Osteoblast (primary cell): ENCODE data around the gene PTPRD. TPM values are rescaled to one million over a fixed set of nuclear protein-coding genes. Genes with fewer than 3 reads are reported as not detected.

Source experiments
- DNase-seq: peaks from one replicate; pipeline ENCODE4 v3.0.0; 2011; ENCODE audit warnings: low spot score, mixed read lengths; ENCODE audit not compliant: insufficient read length; ENCODE audit errors: missing footprints
- H2AFZ ChIP-seq: 2 replicates; pipeline ENCODE4 v1.6.0; 2011; ENCODE audit warnings: mild to moderate bottlenecking, low read length
- H3K27ac ChIP-seq: 2 replicates; pipeline ENCODE4 v1.5.1; 2011; ENCODE audit warnings: mild to moderate bottlenecking, low read depth, low read length, moderate library complexity
- H3K27me3 ChIP-seq: 2 replicates; pipeline ENCODE4 v1.6.0; 2012; ENCODE audit warnings: mild to moderate bottlenecking, control low read depth, inconsistent platforms, low read length, moderate library complexity; ENCODE audit not compliant: insufficient read depth
- H3K36me3 ChIP-seq: 2 replicates; pipeline ENCODE4 v1.5.1; 2011; ENCODE audit warnings: mild to moderate bottlenecking, low read length, control low read depth, moderate library complexity; ENCODE audit not compliant: insufficient read depth
- H3K4me1 ChIP-seq: 2 replicates; pipeline ENCODE4 v1.5.1; 2011; ENCODE audit warnings: mild to moderate bottlenecking, low read length, control low read depth, moderate library complexity; ENCODE audit not compliant: insufficient read depth
- H3K4me2 ChIP-seq: 2 replicates; pipeline ENCODE4 v1.6.0; 2011; ENCODE audit warnings: mild to moderate bottlenecking, low read length; ENCODE audit not compliant: insufficient read depth
- H3K4me3 ChIP-seq: fragments of 200-600 bp; sonication (generic); 3 replicates; pipeline ENCODE4 v1.5.1; 2012; ENCODE audit warnings: mild to moderate bottlenecking, low read length, inconsistent platforms; ENCODE audit not compliant: insufficient read depth
- H3K79me2 ChIP-seq: 2 replicates; pipeline ENCODE4 v1.6.0; 2012; ENCODE audit warnings: mild to moderate bottlenecking, low read length, control low read depth, inconsistent platforms; ENCODE audit not compliant: insufficient read depth
- H3K9me3 ChIP-seq: 2 replicates; pipeline ENCODE4 v1.5.1; 2011; ENCODE audit warnings: low read depth, low read length, control low read depth
- H4K20me1 ChIP-seq: 2 replicates; pipeline ENCODE4 v1.6.0; 2012; ENCODE audit warnings: mild to moderate bottlenecking, low read length, control low read depth; ENCODE audit not compliant: insufficient read depth
- total RNA-seq: library from RNA; depleted of rRNA; stranded (reverse); fragments of >200 nt; gene quantifications from 2 replicates; pipeline ENCODE4 v1.2.3, GENCODE V29; 2012
- TF ChIP-seq, protein P1 (sequence below): IDR thresholded peaks from 2 replicates; pipeline ENCODE4 v1.5.1; 2011; ENCODE audit warnings: mild to moderate bottlenecking, low read depth, low read length, moderate library complexity; ENCODE audit errors: extremely low read depth

The PTPRD gene
- total RNA-seq, 1 donor, result 23.9 TPM

DNA sequence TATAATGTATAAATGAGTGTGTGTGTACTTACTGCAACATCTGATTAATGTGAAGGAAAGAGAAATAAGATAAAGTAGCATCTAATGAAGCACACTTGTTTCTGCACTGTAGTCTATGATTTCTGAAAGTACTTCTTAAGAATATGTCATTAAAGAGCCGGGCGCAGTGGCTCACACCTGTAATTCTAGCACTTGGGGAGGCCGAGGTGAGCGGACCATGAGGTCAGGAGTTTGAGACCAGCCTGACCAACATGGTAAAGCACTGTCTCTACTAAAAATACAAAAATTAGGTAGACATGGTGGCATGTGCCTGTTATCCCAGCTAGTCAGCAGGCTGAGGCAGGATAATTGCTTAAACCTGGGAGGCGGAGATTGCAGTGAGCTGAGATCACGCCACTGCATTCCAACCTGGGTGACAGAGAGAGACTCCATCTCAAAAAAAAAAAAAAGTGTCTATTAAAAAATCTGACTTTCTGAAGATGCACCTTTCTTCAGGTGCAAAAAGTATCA, 556.9 kb downstream of the PTPRD start:
- Histone ChIP-seq H3K79me2 (no peaks in the 10 kb centered on the region), H3K9me3 (no peaks in the 10 kb centered on the region), H4K20me1 (no peaks in the 10 kb centered on the region), H3K4me2 (no peak overlapping the region), H3K4me1 (no peaks in the 10 kb centered on the region), H3K27ac (no peak overlapping the region), H3K36me3 (no peaks in the 10 kb centered on the region), H2AFZ (no peak overlapping the region), H3K4me3 (no peak overlapping the region), H3K27me3 (no peaks in the 10 kb centered on the region)
- no peak for DNase-seq
- TF ChIP-seq, protein P1, sequence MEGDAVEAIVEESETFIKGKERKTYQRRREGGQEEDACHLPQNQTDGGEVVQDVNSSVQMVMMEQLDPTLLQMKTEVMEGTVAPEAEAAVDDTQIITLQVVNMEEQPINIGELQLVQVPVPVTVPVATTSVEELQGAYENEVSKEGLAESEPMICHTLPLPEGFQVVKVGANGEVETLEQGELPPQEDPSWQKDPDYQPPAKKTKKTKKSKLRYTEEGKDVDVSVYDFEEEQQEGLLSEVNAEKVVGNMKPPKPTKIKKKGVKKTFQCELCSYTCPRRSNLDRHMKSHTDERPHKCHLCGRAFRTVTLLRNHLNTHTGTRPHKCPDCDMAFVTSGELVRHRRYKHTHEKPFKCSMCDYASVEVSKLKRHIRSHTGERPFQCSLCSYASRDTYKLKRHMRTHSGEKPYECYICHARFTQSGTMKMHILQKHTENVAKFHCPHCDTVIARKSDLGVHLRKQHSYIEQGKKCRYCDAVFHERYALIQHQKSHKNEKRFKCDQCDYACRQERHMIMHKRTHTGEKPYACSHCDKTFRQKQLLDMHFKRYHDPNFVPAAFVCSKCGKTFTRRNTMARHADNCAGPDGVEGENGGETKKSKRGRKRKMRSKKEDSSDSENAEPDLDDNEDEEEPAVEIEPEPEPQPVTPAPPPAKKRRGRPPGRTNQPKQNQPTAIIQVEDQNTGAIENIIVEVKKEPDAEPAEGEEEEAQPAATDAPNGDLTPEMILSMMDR, result no peak

DNA sequence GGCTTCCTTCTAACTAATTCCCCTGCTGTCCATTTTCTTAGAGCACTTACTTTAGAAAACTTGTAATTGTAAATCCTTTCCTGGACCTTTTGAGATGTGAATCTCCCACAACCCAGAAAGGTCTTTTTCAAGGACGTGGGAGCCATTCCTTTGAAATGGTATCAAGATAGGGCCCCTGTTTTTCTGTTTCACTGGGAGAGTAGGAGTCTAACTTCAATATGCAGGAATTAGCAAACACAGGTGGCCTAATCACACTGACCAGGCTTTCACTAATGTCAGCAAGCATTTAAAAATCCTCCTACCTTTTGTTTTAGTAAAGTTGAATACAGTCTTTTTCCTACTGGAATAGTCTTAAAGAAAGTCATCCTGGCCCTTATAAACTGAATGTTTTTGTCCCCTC, 558.3 kb downstream of the PTPRD start:
- TF ChIP-seq, protein P1, result no peak
- H3K36me3 ChIP-seq, result no peaks in the 10 kb centered on the region
- no peaks in the 10 kb centered on the region for H4K20me1 ChIP-seq
- H3K9me3 ChIP-seq, result no peaks in the 10 kb centered on the region
- no peaks in the 10 kb centered on the region for H3K79me2 ChIP-seq
- no peaks in the 10 kb centered on the region for H3K4me1 ChIP-seq
- H3K27ac ChIP-seq, result no peak overlapping the region
- H2AFZ ChIP-seq, result no peak overlapping the region
- no peak overlapping the region for H3K4me2 ChIP-seq
- H3K27me3 ChIP-seq, result no peaks in the 10 kb centered on the region
- no peak for DNase-seq
- H3K4me3 ChIP-seq, result no peak overlapping the region

DNA sequence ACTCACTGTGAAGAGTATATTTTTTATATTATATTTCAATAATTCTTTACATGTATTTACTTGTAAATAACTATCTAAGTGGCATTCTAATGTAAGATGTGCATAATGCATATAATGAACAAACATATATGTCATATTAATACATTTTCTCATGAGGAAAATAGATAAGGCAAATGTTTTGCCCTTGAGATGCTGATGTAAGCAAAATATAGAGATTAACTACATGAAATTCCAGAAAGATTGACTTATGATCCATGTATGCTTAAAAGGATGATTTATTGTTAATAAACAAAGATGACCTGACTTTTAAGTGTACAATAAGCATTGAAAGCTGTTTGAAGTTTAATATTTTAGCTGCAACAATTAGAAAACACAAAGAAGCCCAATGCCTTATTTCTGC, 559.9 kb downstream of the PTPRD start:
- TF ChIP-seq, protein P1, result no peak
- H3K4me1 ChIP-seq, result no peaks in the 10 kb centered on the region
- no peaks in the 10 kb centered on the region for H3K36me3 ChIP-seq
- no peaks in the 10 kb centered on the region for H4K20me1 ChIP-seq
- no peak overlapping the region for H3K27ac ChIP-seq
- H2AFZ ChIP-seq, result no peak overlapping the region
- H3K27me3 ChIP-seq, result no peaks in the 10 kb centered on the region
- no peaks in the 10 kb centered on the region for H3K79me2 ChIP-seq
- no peak overlapping the region for H3K4me3 ChIP-seq
- no peak overlapping the region for H3K4me2 ChIP-seq
- DNase-seq, result no peak
- H3K9me3 ChIP-seq, result no peaks in the 10 kb centered on the region

DNA sequence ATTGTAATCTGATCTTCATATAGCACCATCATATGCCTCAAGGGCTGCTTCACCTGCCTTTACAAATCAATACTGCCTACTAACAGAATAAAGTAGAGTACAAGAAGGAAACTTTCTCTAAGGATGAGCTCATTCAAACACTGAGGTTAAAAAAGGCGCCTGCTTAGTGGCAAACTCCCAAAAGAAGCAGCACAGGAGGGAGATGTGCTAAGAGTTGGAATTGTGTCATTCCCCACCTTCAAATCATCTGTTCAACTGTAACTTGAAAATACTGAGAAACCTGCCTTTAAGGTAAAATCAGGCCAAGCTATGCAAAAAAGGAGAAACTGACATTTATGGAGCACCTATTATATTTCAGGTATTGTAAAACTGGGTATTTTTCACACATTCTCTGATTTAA, 560.6 kb downstream of the PTPRD start:
- no peak overlapping the region for H3K27ac ChIP-seq
- no peaks in the 10 kb centered on the region for H4K20me1 ChIP-seq
- no peak overlapping the region for H2AFZ ChIP-seq
- H3K9me3 ChIP-seq, result no peaks in the 10 kb centered on the region
- no peak overlapping the region for H3K4me3 ChIP-seq
- no peak overlapping the region for H3K4me2 ChIP-seq
- no peaks in the 10 kb centered on the region for H3K27me3 ChIP-seq
- DNase-seq, result no peak
- H3K36me3 ChIP-seq, result no peaks in the 10 kb centered on the region
- TF ChIP-seq, protein P1, result no peak
- H3K79me2 ChIP-seq, result no peaks in the 10 kb centered on the region
- no peaks in the 10 kb centered on the region for H3K4me1 ChIP-seq
